GM19438 (cell line): ENCODE data around the gene ANXA11.
"Not testable (repeated sequence)": the region's sequence is repeated elsewhere in the genome, so short reads cannot be mapped to it uniquely, and the experiment has no call there.

ENCODE experiments used
- ATAC-seq: cut with Tn5 transposase; IDR thresholded peaks from one replicate; pipeline ENCODE4 v1.9.1; 2021; ENCODE audit warnings: low read depth; ENCODE audit not compliant: unreplicated experiment

ANXA11 gene

DNA sequence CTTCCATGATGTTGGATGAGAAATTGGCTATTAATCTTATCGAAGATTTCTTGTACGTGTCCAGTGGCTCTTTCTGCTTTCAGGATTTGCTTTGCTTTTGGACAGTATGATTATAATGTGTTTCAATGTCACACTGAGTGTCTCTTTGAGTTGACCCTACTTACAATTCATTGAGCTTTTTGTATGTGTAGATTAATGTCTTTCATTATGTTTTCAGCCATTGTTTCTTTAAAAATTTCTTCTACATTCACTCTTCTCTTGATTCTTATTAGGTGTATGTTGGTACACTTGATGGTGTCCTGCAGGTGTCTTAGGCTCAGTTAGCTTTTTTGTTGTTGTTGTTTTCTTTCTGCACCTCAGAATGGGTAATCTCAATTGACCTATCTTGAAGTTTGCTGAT, 56.2 kb downstream of the ANXA11 start:
- no peak for ATAC-seq

DNA sequence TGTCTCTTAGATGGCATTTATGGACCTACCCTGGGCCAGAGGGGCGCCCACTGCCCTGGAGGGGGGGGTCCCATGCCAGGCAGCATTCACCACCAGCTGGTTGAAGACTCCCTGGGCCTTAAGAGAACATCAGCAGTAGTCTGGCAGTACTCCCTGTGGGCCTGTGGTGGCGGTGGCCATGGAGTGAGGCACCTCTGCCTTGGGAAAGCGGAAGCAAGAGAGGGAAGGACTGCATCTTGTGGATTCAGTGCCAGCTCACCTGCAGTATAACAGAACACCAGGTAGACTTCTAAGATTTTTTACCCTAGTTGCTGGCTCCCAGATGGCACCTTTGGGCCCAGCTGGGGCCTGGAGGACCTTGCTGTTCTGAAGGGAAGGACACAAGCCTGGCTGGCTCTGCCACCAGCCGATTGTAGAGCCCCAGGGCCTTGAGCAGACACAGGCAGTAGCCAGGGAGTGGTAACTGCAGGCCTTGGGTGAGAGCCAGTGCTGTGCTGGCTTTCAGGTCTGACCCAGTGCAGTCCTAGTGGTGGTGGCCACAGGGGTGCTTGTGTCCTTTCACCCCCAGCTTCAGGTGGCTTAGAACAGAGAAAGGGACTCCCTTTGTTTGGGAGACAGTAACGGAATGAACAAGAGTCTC, 57.1 kb downstream of the ANXA11 start:
- ATAC-seq, result no peak

DNA sequence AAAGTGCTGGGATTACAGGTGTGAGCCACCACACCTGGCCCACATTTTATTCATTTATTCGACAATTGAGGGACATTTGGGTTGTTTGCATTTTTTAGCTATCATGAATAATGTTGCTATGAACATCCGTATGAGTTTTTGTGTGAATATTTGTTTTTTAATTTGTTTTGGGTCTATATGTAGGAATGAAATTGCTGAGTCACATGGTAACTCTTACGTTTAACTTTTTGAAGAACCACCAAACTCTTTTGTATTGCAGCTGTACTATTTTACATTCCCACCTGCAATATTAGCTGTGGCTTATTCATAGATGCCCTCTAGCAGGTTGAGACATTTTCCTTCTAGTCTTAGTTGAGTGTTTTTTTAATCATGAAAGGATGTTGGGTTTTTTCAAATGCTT, 58.4 kb downstream of the ANXA11 start:
- no peak for ATAC-seq

DNA sequence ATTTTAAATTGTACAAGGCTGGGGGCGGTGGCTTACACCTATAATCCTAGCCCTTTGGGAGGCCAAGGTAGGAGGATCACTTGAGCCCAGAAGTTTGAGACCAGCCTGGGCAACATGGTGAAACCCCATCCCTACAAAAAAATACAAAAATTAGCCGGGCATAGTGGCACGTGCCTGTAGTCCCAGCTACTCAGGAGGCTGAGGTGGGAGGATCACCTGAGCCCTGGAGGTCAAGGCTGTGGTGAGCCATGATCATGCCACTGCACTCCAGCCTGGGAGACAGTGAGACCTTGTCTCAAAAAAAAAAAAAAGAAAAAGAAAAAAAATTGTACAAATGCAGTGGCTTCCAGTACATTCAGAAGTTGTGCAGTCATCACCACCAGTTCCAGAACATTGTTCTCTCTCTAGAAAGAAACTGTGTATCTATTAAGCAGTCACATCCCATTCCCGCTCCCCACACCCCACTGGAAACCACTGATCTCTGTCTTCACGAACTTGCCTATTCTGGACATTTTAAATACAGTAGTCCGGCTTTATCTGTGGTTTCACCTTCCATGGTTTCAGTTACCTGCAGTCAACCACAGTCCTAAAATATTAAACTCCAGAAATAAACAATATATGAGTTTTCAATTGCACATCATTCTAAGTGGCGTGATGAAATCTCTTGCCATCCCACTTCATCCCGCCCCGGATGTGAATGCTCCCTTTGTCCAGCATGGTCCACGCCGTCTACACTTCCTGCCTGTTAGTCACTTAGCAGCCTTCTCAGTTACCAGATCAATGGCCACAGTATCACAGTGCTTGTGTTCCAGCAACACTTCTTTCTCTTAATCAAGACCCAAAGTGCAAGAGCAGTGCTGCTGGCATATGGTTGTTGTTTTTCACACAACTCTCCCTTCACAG, 59.7 kb downstream of the ANXA11 start:
- ATAC-seq, result not testable (repeated sequence)

DNA sequence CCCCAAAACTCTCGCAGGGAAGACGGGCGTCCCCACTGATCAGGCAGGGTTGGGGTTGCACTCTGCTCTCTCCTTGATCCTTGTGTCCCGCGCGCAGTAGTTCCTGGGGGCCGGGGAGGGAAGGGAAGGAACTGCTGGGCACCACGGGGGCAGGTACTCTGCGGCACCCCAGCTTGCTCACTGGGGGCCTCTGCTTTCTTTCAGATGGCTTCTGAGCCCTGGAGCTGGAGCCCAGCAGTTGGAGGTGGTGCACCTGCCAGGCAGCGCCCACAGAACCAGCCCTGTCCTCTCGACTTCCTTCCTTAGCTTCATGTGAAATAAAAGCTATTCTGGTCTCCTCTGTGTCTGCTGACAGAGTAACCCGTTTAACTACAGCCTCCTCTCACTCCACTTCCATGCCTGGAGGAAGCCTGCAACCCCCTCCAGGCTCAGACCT, 60.6 kb downstream of the ANXA11 start:
- ATAC-seq, result peak; percentile 41

DNA sequence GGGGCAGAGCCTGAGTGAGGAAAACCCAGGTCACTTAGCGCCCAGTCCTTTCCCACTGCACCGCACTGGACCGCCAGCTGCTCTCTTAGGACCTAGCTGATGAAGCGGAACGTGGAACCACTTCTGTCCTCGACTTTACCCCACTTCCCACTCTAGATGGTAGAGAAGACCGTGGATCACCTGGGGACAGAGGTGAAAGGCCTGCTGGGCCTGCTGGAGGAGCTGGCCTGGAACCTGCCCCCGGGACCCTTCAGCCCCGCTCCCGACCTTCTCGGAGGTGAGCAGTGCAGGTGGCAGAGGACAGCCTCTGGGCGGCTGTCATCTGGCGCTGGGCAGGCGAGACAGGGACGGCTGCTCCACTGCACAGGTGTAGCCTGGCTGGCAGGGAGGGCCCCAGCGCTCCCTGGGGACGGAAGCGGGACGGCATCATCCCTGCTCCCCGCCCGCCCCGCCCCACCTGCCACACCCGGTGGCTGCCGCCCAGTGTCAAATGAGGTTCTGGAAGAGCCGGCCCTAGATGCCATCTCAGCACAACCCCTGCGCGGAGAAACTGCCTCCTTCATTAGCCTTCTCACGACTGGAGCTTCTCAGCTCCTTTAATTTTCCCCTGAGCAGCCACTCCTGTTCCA, 61.2 kb downstream of the ANXA11 start:
- ATAC-seq, result peak; percentile 53

DNA sequence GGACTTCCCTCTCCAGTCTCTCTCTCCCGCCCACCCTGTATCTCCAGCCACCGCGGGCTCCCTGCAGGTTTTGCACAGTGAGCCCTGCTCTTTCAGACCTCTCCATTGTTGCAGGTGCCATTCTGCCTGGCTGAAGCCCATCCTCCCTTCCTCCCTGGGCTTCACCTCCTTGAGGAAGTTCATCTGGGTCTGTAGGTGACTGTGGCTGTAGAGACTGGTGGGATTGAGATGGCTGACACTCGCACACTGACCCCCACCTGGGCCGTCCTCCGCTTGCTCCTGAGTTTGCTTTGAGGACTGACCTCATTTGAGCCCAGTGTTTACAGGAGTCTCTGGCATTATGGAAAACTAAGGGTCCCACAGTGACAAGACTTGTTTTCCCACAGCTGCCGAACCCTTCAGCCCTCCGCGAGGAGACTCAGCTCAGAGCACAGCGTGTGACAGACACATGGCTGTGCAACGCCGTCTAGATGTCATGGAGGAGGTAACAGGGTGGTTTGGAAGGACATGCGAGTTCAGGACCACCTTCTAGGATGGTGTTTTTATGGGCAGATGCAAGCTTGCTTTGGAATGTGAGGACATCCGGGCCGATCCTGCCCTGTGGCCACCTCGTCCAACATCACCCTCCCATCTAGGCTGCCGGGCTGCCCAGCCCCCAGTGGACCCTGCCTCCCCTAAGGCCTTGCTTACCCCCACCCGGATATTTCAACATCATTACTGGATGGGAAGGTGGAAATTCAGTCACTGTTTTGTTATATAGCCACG, 63.5 kb downstream of the ANXA11 start:
- no peak for ATAC-seq

DNA sequence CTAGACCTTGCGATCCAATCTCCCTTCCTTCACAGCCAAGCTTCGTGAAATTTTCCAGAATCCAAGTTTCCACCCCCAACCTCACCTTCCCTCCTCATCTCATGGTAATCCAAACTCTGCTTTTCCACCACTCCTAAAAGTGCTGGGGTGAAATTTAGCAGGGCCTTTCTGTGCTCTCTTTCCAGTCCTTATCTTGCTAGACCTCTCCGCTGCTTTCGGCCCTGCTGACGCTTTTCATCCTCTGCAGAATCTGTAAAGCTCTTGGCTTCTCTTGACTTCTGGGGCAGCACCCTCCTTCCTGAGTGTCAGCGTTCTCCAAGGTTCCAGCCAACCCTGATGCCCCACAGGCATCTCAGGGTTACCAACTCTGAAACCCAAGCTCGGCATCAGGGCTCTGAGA, 65.1 kb downstream of the ANXA11 start:
- no peak for ATAC-seq

DNA sequence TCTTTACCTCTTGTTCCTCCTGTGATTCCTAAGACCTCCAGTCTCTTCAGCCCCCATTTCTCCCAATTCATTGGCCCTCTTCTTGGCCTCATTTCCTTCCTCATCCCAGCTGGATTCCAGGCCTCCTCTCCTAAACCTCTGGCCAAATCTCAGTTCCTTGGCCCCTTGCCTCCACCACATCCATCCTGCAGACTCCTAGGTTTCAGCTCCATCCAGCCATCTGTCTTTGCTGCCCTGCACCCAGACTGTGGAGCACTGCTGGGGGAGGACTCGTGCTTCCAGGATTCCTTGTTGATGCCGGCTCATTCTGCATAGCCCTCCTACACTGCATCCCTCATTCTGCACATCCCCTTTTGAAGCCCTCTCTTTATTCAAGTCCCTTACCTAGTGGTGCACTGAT, 66.1 kb downstream of the ANXA11 start:
- no peak for ATAC-seq

DNA sequence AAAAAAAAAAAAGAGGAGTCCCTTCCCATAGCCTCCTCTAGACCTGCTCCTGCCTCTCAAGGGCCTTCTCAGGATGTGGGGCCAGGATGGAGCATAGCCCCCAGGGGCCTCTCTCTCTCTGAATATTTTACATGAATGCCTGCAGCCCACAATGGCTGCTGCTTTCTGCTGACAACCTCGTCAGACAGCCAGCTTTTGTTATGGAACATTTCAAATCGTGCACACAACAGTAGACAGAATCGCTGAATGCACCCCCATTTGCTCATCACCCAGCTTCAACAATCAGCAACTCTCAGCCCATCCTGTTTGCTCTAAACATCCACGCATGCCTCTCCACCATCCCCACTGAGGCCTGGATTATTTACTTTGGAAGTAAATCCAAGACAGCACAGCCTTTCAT, 67.4 kb downstream of the ANXA11 start:
- ATAC-seq, result no peak

DNA sequence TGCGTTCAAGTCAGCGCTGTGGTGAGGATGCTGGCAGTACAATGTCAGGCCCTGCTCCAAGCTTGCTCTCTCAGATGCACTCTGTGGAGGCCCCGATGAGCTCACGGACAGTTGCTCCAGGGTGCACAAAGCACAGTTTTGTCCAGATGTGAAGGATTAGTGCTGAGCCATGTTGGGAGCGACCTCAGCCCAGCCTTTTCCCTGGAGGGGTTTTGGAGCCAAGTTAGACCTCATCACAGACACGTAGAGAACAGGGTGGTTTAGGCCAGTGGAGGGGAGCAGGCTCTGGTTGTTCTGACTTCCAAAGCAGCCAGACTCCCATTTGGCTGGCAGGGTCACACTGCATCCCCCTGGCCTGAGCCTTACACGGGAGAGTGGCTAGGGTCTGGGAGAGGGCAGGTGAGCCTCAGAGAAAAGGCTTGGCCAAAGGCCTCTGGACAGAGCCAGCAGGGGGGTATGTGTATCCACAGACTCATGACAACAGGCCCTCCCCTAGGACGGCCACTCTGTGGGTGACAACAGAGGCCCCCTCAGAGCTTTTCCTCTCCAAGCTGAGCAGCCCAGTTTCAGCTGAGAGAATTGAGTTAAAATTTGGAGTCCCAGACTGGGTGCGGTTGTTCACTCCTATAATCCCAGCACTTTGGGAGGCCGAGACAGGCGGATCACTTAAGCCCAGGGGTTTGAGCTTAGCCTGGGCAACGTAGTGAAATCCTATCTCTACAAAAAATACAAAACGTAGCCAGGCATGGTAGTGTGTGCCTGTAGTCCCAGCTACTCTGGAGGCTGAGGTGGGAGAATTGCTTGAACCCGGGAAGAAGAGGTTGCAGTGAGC, 68.1 kb downstream of the ANXA11 start:
- ATAC-seq, result no peak

DNA sequence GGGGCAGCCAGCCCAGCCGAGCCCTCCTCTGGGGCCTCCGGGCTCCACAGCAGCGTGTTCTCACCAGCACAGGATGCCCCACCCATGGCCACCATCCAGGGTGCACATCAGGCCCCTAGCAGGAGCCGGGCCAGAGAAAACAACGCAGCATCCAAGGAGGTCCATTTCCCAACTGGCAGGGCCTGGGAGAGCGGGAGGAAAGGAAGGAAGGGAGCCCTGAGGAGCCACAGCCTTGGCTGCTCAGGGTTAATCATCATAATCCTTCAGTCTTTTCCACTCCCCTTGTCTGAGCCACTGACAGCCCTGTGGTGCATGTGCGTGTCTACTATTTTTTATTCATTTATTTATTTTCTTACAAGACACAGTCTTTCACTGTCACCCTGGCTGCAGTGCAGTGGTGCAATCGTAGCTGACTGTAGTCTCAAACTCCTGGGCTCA, 69.2 kb downstream of the ANXA11 start:
- ATAC-seq, result no peak

DNA sequence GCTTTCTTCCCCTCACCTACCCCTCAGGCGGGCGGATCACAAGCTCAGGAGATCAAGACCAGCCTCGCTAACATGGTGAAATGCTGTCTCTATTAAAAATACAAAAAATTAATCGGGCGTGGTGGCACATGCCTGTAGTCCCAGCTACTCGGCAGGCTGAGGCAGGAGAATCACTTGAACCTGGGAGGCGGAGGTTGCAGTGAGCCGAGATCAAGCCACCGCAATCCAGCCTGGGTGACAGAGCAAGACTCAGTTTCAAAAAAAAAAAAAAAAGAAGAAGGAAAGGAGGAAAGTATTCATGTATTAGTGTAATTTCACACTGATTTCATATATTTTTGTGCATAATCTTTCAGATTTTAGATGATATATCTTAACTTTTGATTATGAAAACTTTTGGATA, 71.7 kb downstream of the ANXA11 start:
- ATAC-seq, result not testable (repeated sequence)

DNA sequence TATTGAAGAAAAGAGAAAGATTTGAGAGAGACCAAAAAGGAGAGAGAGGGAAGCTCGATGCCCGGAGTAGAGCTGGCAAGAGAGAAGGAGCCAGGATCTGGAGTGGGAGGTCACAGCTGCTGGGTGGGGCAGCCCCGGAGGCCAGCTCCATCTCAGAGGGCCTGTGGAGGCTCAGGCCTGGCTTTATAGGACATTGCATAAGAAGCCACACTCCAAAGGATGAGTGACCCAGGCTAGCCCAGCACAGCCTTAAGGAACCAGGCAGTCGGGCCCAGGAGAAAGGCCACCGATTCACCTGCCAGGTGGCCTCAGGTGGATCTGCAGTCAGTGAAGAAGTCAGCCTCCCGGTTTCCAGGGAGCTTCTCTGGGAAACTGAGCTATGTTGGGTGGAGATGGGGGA, 72.1 kb downstream of the ANXA11 start:
- ATAC-seq, result no peak

DNA sequence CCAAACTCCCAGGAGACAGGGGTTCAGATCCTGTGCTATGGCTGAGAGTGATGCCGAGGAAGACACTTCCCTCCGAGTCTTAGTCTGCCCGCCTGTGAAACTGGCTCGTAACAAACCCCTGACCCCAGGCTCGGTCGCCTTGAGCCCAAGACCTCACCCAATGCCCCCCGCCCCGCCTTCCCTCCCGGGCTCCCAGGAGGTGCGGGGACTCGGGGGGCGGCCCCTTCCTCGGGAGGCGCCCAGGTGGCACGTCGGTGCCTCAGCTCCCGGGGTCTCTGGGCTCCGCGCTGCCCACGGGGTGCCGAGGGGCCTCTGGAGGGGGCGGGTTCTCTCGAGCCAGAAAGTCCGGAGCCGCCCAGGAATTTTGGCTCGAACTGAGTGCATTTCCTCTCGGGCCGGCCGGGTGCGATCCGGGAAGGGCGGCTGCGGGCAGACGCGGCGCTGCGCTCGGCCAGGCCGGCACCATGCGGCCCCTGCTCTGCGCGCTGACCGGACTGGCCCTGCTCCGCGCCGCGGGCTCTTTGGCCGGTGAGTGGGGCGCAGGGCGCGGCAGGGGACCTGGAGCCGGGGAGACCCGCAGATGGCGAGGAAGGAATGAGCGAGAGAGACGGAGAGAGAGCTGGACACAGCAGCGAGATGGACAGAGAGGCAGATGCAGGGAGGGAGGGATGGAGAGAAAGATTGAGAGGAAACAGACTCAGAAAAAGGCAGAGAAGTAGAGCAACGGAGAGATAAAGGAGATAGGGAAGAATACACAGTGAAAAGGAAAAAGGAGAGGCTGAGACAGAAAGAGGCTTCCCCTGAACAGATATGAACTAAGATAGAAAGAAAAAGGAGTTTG, 72.8 kb downstream of the ANXA11 start, which contains the start of gene PLAC9:
TSS of gene PLAC9 (plus strand) at position 432 of the 841 bp plus-strand sequence. CDS start at position 465, 33 bp downstream.
- no peak for ATAC-seq

DNA sequence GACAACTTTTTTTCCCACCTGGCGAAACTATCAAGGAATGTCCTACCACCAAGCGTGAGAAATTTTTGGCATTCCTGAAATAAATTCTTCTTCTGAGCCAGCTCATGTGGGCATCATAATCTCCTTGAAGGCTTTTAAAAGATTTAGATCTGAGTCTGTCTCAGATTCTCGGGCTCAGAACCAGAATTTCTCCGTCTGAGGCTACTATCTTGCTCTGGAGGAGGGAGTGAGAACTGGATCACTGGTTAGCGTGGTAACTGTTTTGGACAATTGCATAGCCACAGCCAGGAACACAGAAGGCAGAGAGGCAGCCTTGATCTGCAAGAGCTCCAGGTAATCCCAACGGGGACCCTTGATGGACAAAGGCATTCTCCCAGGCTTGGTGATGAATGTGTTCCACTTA, 73.8 kb downstream of the ANXA11 start:
- ATAC-seq, result no peak

DNA sequence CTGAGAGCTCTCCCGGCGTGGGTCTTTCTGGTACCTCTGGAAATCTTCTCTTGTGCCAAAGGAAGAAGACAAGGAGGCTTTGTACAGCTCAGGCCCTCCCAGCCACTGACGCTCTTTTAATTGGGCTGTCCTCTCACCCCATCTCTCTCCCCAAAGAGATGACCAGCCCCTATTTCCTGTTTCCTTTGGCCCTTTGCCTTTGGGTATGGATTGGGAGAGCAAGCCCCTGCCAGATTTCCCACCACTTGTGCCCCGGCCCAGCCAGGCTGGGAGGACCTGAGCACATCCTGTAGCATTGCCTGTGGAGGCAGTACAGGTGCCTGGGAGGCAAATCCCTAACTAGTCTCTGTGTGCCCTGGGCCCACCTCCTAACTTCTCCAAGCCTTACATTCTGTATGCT, 78.5 kb downstream of the ANXA11 start:
- no peak for ATAC-seq

DNA sequence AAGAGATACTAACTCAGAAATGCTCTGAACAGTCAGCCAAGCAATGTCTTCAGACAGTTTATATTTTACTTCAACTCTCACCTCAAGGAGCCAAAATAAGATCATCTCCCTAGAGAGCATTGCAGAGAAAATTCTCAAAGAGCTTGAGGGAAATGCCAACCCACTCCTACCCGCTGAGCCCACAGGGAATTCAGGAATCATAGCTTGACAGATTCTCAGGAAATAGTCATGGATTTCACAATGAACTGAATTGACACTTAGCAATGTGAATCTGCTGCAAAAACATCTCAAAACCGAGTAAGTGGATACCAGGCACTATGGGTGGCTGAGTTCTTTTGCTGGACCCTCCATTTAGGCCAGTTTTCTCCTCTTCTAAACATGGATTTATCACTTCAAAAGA, 82.6 kb downstream of the ANXA11 start:
- no peak for ATAC-seq
